Keratinocyte (primary cell): Measurements from ENCODE around the gene PIK3CB. TPM values are rescaled to one million over a fixed set of nuclear protein-coding genes. Genes with fewer than 3 reads are reported as not detected.

Experiments used
- DNase-seq: peaks from one replicate; pipeline ENCODE4 v3.0.0-alpha.2; 2011; ENCODE audit warnings: low read depth, missing footprints, low spot score
- FAIRE-seq: peaks from 2 replicates; lab custom pipeline; 2011; peaks lifted over from hg19 to GRCh38; lab: Jason Lieb, UNC
- H2AFZ ChIP-seq: 2 replicates; pipeline ENCODE4 v1.6.0; 2012; ENCODE audit warnings: low read length, control low read depth, inconsistent platforms; ENCODE audit not compliant: control insufficient read depth
- H3K27ac ChIP-seq: 2 replicates; pipeline ENCODE4 v1.5.1; 2011; ENCODE audit warnings: low read length; ENCODE audit not compliant: control insufficient read depth, insufficient read depth
- H3K27me3 ChIP-seq: 3 replicates; pipeline ENCODE4 v1.6.0; 2011; ENCODE audit warnings: low read length; ENCODE audit not compliant: control insufficient read depth, insufficient read depth; ENCODE audit errors: extremely low read depth
- H3K36me3 ChIP-seq, 2 experiments: 2 replicates in 1 of 2; 3 replicates in 1 of 2; pipeline ENCODE4 v1.5.1; 2011; ENCODE audit warnings: low read length in 2 of 2, mild to moderate bottlenecking in 1 of 2; ENCODE audit not compliant: control insufficient read depth in 2 of 2, insufficient read depth in 2 of 2; ENCODE audit errors: extremely low read depth in 1 of 2
- H3K4me1 ChIP-seq: 3 replicates; pipeline ENCODE4 v1.5.1; 2011; ENCODE audit warnings: low read length; ENCODE audit not compliant: control insufficient read depth, insufficient read depth; ENCODE audit errors: extremely low read depth
- H3K4me2 ChIP-seq: 3 replicates; pipeline ENCODE4 v1.6.0; 2011; ENCODE audit warnings: low read depth, low read length; ENCODE audit not compliant: control insufficient read depth, insufficient read depth; ENCODE audit errors: extremely low read depth
- H3K4me3 ChIP-seq, 3 experiments: fragments of 200-600 bp in 1 of 3; sonication (generic) in 1 of 3; 2 replicates in 2 of 3; 3 replicates in 1 of 3; pipeline ENCODE4 v1.5.1; 2011 to 2016; ENCODE audit warnings: low read length in 3 of 3, mild to moderate bottlenecking in 3 of 3, control low read depth in 2 of 3, inconsistent platforms in 1 of 3, low read depth in 1 of 3, mixed read lengths in 1 of 3, mixed run types in 1 of 3, moderate library complexity in 1 of 3; ENCODE audit not compliant: control insufficient read depth in 2 of 3, insufficient read depth in 2 of 3; ENCODE audit errors: extremely low read depth in 1 of 3
- H3K79me2 ChIP-seq: 2 replicates; pipeline ENCODE4 v1.6.0; 2012; ENCODE audit warnings: low read length; ENCODE audit not compliant: control insufficient read depth, insufficient read depth
- H3K9ac ChIP-seq: 3 replicates; pipeline ENCODE4 v1.6.0; 2011; ENCODE audit warnings: low read length; ENCODE audit not compliant: control insufficient read depth, insufficient read depth; ENCODE audit errors: extremely low read depth
- H3K9me1 ChIP-seq: 3 replicates; pipeline ENCODE4 v1.6.0; 2011; ENCODE audit warnings: low read length; ENCODE audit not compliant: control insufficient read depth, insufficient read depth; ENCODE audit errors: extremely low read depth
- H3K9me3 ChIP-seq: 2 replicates; pipeline ENCODE4 v1.5.1; 2012; ENCODE audit warnings: low read depth, low read length; ENCODE audit not compliant: control insufficient read depth
- H4K20me1 ChIP-seq: 3 replicates; pipeline ENCODE4 v1.6.0; 2011; ENCODE audit warnings: low read length; ENCODE audit not compliant: control insufficient read depth, insufficient read depth; ENCODE audit errors: extremely low read depth
- EZH2 ChIP-seq: IDR thresholded peaks from one replicate; pipeline ENCODE4 v1.6.1; 2012; ENCODE audit warnings: inconsistent platforms, mild to moderate bottlenecking, low read length, moderate library complexity
- dilution Hi-C: fragments of 300-500 bp; cut with MboI; formaldehyde crosslinking; loops from one replicate; pipeline ENCODE4 v1.7.0; 2020; ENCODE audit warnings: low sequenced_read_pairs; ENCODE audit not compliant: extremely low pct_ligation_motif_present
- polyA plus RNA-seq, 5 experiments: library from polyadenylated mRNA; depleted of rRNA in 3 of 5; stranded (reverse) in 3 of 5; stranded (forward) in 1 of 5; unstranded in 1 of 5; fragments of >200 nt; gene quantifications; 1 replicate in 1 of 5; 2 replicates in 3 of 5; 3 replicates in 1 of 5; pipeline versions ENCODE4 v1.2.1 to v1.2.3, GENCODE V29; 2011 to 2012; ENCODE audit warnings: missing spikeins in 2 of 5, low read depth in 1 of 5, low replicate concordance in 1 of 5
- TF ChIP-seq, protein P1 (sequence below), 3 experiments: IDR thresholded peaks in 1 of 3; conservative IDR thresholded peaks in 1 of 3; optimal IDR thresholded peaks in 1 of 3; 2 replicates in 2 of 3; 3 replicates in 1 of 3; pipeline versions ENCODE3 to v1.5.1; 2011; ENCODE audit warnings: low read length in 3 of 3, mild to moderate bottlenecking in 3 of 3, moderate library complexity in 2 of 3, control low read depth in 1 of 3, inconsistent platforms in 1 of 3; ENCODE audit not compliant: insufficient read depth in 2 of 3; ENCODE audit errors: extremely low read depth in 1 of 3

PIK3CB gene
- polyA plus RNA-seq, 1 donor (not counting 4 experiments of a cell fraction or from before 2014, with no cell fraction given), result 19.9 TPM

- H4K20me1 ChIP-seq, result no peaks in the 10 kb centered on the region
- FAIRE-seq (no peak), DNase-seq (no peak)
- H3K9me1 ChIP-seq, result no peaks in the 10 kb centered on the region
- H2AFZ ChIP-seq, result no peak overlapping the region
- H3K4me1 ChIP-seq, result peaks cover 3% of the 10 kb centered on the region
- no peak for TF ChIP-seq EZH2
- TF ChIP-seq, protein P1, sequence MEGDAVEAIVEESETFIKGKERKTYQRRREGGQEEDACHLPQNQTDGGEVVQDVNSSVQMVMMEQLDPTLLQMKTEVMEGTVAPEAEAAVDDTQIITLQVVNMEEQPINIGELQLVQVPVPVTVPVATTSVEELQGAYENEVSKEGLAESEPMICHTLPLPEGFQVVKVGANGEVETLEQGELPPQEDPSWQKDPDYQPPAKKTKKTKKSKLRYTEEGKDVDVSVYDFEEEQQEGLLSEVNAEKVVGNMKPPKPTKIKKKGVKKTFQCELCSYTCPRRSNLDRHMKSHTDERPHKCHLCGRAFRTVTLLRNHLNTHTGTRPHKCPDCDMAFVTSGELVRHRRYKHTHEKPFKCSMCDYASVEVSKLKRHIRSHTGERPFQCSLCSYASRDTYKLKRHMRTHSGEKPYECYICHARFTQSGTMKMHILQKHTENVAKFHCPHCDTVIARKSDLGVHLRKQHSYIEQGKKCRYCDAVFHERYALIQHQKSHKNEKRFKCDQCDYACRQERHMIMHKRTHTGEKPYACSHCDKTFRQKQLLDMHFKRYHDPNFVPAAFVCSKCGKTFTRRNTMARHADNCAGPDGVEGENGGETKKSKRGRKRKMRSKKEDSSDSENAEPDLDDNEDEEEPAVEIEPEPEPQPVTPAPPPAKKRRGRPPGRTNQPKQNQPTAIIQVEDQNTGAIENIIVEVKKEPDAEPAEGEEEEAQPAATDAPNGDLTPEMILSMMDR (optimal IDR thresholded peaks at IDR 0.05 in 1 of 3, IDR thresholded peaks at IDR 0.05 in 1 of 3, conservative IDR thresholded peaks at IDR 0.05 in 1 of 3; ENCODE audit: extremely low read depth in 1 of 3, insufficient read depth in 2 of 3, low read length in 3 of 3), result no peak
- no peaks in the 10 kb centered on the region for H3K27me3 ChIP-seq
- peaks cover 0 to 3% of the 10 kb centered on the region in 2 experiments for H3K36me3 ChIP-seq
- peaks cover 15% of the 10 kb centered on the region for H3K79me2 ChIP-seq
- H3K4me2 ChIP-seq, result no peak overlapping the region
- no peaks in the 10 kb centered on the region for H3K9me3 ChIP-seq
- no peak overlapping the region for H3K4me3 ChIP-seq
- H3K27ac ChIP-seq, result no peak overlapping the region
- dilution Hi-C loops, result no loop called here
- no peak overlapping the region for H3K9ac ChIP-seq
Observed at GRCh38 chr3:138781012-138781470, 53.7 kb downstream of the PIK3CB start.

DNA sequence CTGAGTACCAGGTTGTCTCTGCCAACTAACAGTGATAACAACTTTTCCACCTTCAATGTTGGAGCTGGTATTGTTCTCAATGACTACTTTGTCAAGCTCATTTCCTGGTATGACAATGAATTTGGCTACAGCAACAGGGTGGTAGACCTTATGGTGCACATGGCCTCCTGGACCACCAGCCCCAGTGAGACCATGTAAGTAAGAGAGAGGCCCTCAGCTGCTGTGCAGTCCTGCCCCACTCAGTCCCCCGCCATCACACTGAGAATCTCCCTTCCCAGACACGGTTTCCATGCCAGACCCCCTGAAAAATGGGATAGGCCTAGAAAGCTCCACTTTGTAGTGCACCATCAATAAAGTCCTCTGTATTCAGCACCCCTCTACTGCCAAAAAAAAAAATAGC is 56.1 kb downstream of the PIK3CB start:
- dilution Hi-C loops, result no loop called here

More for the DNA sequence above, 56.1 kb downstream of the PIK3CB start:
- no peaks in the 10 kb centered on the region for H3K9me3 ChIP-seq
- H3K9ac ChIP-seq, result no peak overlapping the region
- TF ChIP-seq, protein P1 (optimal IDR thresholded peaks at IDR 0.05 in 1 of 3, IDR thresholded peaks at IDR 0.05 in 1 of 3, conservative IDR thresholded peaks at IDR 0.05 in 1 of 3; ENCODE audit: extremely low read depth in 1 of 3, insufficient read depth in 2 of 3, low read length in 3 of 3), result no peak
- TF ChIP-seq EZH2, result no peak
- DNase-seq (no peak), FAIRE-seq (no peak)
- no peaks in the 10 kb centered on the region for H4K20me1 ChIP-seq
- no peak overlapping the region for H2AFZ ChIP-seq
- H3K27me3 ChIP-seq, result no peaks in the 10 kb centered on the region
- peaks cover 25% of the 10 kb centered on the region for H3K4me1 ChIP-seq
- H3K4me3 ChIP-seq, result no peak overlapping the region
- no peak overlapping the region for H3K27ac ChIP-seq
- H3K79me2 ChIP-seq, result peaks cover 17% of the 10 kb centered on the region
- no peaks in the 10 kb centered on the region for H3K9me1 ChIP-seq
- H3K36me3 ChIP-seq, result peaks cover 0 to 3% of the 10 kb centered on the region in 2 experiments
- H3K4me2 ChIP-seq, result no peak overlapping the region
